T-helper 1 cell treated with Interleukin-12 subunit alpha and Interleukin-12 subunit beta and Interleukin-4 antibody, amounts not matched to agents 30 μg/mL and 1 μg/mL, for 36 hours (primary cell): Measurements from ENCODE around the gene GP1BA.

ENCODE experiments used
- H3K27ac Mint-ChIP-seq: one replicate; pipeline ENCODE4 v1.8.0; 2021; ENCODE audit warnings: mild to moderate bottlenecking, mixed read lengths
- H3K27me3 Mint-ChIP-seq: one replicate; pipeline ENCODE4 v1.8.0; 2021; ENCODE audit warnings: low read depth, mixed read lengths
- H3K36me3 Mint-ChIP-seq: one replicate; pipeline ENCODE4 v1.8.0; 2021; ENCODE audit warnings: low read depth, mixed read lengths
- H3K4me1 Mint-ChIP-seq: one replicate; pipeline ENCODE4 v1.8.0; 2021; ENCODE audit warnings: low read depth, mixed read lengths
- H3K4me3 Mint-ChIP-seq: one replicate; pipeline ENCODE4 v1.8.0; 2021; ENCODE audit warnings: mild to moderate bottlenecking, moderate library complexity, mixed read lengths
- H3K9me3 Mint-ChIP-seq: one replicate; pipeline ENCODE4 v1.8.0; 2021; ENCODE audit warnings: mixed read lengths

Gene GP1BA

GRCh38 chr17:4931963-4932362, at the start of gene GP1BA:
GP1BA (plus strand) TSS chr17:4932277; CDS start chr17:4932605, 328 bp downstream.
- H3K9me3 Mint-ChIP-seq = no peaks in the 10 kb centered on the region
- H3K4me1 Mint-ChIP-seq = peaks cover 24% of the 10 kb centered on the region
- peaks cover 46% of the 10 kb centered on the region for H3K36me3 Mint-ChIP-seq
- H3K4me3 Mint-ChIP-seq = no peak within 1 kb of the TSS
- H3K27ac Mint-ChIP-seq = peak within 1 kb of the TSS; percentile 41
- H3K27me3 Mint-ChIP-seq = no peaks in the 10 kb centered on the region

DNA sequence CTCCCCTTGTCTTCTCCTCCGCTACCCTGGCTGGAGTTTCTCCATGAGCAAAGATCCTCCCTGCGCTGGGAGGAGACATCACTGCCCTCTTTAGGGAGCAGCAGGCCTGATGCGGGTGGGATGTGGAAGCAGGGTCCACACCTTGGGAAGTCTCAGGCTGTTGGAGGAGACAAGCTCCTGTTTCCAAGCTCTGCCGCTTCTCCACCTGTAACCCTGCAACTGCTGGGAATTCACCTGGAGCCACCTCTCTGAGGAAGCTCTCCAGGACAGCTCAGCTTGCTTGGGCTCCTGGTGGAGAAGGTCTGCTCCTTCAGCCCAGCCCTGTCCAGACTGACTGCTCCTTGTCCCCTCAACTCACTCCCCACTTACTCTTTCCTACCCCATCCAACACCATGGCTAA, 47.6 kb upstream of the GP1BA start:
- H3K27ac Mint-ChIP-seq = no peak overlapping the region
- H3K4me1 Mint-ChIP-seq = peaks cover 3% of the 10 kb centered on the region
- H3K4me3 Mint-ChIP-seq = no peak overlapping the region
- H3K9me3 Mint-ChIP-seq = no peaks in the 10 kb centered on the region
- peaks cover 26% of the 10 kb centered on the region for H3K36me3 Mint-ChIP-seq
- no peaks in the 10 kb centered on the region for H3K27me3 Mint-ChIP-seq

- H3K4me1 Mint-ChIP-seq = peaks cover 1% of the 10 kb centered on the region
- no peaks in the 10 kb centered on the region for H3K27me3 Mint-ChIP-seq
- H3K36me3 Mint-ChIP-seq = peaks cover 32% of the 10 kb centered on the region
- no peaks in the 10 kb centered on the region for H3K9me3 Mint-ChIP-seq
- H3K4me3 Mint-ChIP-seq = no peak overlapping the region
- H3K27ac Mint-ChIP-seq = no peak overlapping the region
Observed at GRCh38 chr17:4886830-4887229, 45.2 kb upstream of the GP1BA start.

GRCh38 chr17:4887581-4887980, 44.5 kb upstream of the GP1BA start:
- H3K36me3 Mint-ChIP-seq = peaks cover 32% of the 10 kb centered on the region
- H3K9me3 Mint-ChIP-seq = no peaks in the 10 kb centered on the region
- H3K4me3 Mint-ChIP-seq = no peak overlapping the region
- no peaks in the 10 kb centered on the region for H3K27me3 Mint-ChIP-seq
- H3K27ac Mint-ChIP-seq = no peak overlapping the region
- no peaks in the 10 kb centered on the region for H3K4me1 Mint-ChIP-seq

DNA sequence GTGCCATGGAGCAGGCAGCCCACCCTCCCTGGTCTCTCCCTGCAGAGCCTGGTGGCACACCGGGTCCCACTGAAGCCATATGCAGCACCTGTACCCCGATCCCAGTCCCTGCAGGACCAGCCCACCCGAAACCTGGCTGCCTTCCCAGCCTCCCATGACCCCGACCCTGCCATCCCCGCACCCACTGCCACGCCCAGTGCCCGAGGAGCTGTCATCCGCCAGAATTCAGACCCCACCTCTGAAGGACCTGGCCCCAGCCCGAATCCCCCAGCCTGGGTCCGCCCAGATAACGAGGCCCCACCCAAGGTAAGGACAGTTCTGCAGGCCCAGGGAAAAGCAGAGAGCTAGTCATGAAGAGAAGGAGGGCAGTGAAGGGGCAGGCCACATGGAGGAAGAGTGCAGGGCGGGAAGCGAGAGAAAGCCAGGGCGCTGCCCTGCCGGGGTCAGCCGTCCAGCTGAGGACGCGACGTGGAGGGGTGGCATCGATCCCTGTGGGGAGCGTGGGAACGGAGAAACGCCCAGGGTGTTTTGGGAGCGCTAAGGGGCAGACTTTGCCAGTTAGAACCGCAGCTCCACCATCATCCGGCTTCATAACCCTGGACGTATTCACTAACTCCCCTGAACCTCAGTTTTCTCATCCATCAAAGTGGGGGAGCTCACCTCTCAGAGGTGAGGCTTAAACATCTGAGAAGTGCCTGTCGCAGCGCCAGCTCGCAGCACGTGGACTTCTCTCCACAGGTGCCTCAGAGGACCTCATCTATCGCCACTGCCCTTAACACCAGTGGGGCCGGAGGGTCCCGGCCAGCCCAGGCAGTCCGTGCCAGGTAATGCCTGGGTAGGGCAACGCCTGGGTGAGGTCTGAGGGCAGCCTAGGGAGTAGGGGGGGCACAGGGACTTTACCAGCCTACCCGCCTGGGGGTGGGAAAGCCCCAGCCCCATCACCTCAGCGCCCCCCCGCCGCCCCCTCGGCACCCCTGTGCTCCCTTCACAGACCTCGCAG, 40.4 kb upstream of the GP1BA start:
- H3K4me3 Mint-ChIP-seq = no peak overlapping the region
- H3K36me3 Mint-ChIP-seq = peaks cover 24% of the 10 kb centered on the region
- no peaks in the 10 kb centered on the region for H3K4me1 Mint-ChIP-seq
- H3K27me3 Mint-ChIP-seq = no peaks in the 10 kb centered on the region
- H3K27ac Mint-ChIP-seq = no peak overlapping the region
- no peaks in the 10 kb centered on the region for H3K9me3 Mint-ChIP-seq

GRCh38 chr17:4892499-4893221, 39.4 kb upstream of the GP1BA start:
- Mint-ChIP-seq H3K4me1 (no peaks in the 10 kb centered on the region), H3K36me3 (peaks cover 20% of the 10 kb centered on the region), H3K4me3 (no peak overlapping the region), H3K27ac (no peak overlapping the region), H3K9me3 (no peaks in the 10 kb centered on the region), H3K27me3 (no peaks in the 10 kb centered on the region)

- no peaks in the 10 kb centered on the region for H3K4me1 Mint-ChIP-seq
- H3K27ac Mint-ChIP-seq = no peak overlapping the region
- H3K4me3 Mint-ChIP-seq = no peak overlapping the region
- H3K27me3 Mint-ChIP-seq = no peaks in the 10 kb centered on the region
- H3K36me3 Mint-ChIP-seq = peaks cover 20% of the 10 kb centered on the region
- no peaks in the 10 kb centered on the region for H3K9me3 Mint-ChIP-seq
Observed at GRCh38 chr17:4893272-4893671, 38.8 kb upstream of the GP1BA start.

GRCh38 chr17:4893721-4894560, 38.1 kb upstream of the GP1BA start:
- Mint-ChIP-seq H3K9me3 (no peaks in the 10 kb centered on the region), H3K36me3 (peaks cover 20% of the 10 kb centered on the region)

DNA sequence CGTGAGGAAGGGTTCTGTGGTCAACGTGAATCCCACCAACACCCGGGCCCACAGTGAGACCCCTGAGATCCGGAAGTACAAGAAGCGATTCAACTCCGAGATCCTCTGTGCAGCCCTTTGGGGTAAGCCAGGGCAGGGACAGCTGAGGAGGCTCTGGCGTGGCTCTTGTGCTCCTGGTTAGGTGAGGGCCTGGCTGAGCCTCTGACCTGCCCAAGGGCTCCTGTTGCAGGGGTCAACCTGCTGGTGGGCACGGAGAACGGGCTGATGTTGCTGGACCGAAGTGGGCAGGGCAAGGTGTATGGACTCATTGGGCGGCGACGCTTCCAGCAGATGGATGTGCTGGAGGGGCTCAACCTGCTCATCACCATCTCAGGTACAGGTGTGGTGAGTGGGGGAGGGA, 37.0 kb upstream of the GP1BA start:
- H3K27ac Mint-ChIP-seq = no peak overlapping the region
- H3K9me3 Mint-ChIP-seq = no peaks in the 10 kb centered on the region
- peaks cover 7% of the 10 kb centered on the region for H3K4me1 Mint-ChIP-seq
- H3K27me3 Mint-ChIP-seq = no peaks in the 10 kb centered on the region
- no peak overlapping the region for H3K4me3 Mint-ChIP-seq
- peaks cover 18% of the 10 kb centered on the region for H3K36me3 Mint-ChIP-seq

More at GRCh38 chr17:4893721-4894560, 38.1 kb upstream of the GP1BA start:
- H3K4me1 Mint-ChIP-seq = peaks cover 3% of the 10 kb centered on the region
- H3K27ac Mint-ChIP-seq = no peak overlapping the region
- no peaks in the 10 kb centered on the region for H3K27me3 Mint-ChIP-seq
- no peak overlapping the region for H3K4me3 Mint-ChIP-seq

GRCh38 chr17:4895657-4896331, 36.3 kb upstream of the GP1BA start:
- Mint-ChIP-seq H3K4me3 (no peak overlapping the region), H3K36me3 (peaks cover 11% of the 10 kb centered on the region), H3K4me1 (peaks cover 9% of the 10 kb centered on the region), H3K9me3 (no peaks in the 10 kb centered on the region), H3K27me3 (peaks cover 2% of the 10 kb centered on the region), H3K27ac (no peak overlapping the region)

GRCh38 chr17:4896332-4897197, 35.5 kb upstream of the GP1BA start:
- Mint-ChIP-seq H3K36me3 (peaks cover 10% of the 10 kb centered on the region), H3K27ac (no peak overlapping the region), H3K4me3 (no peak overlapping the region), H3K4me1 (peaks cover 10% of the 10 kb centered on the region), H3K27me3 (peaks cover 6% of the 10 kb centered on the region), H3K9me3 (no peaks in the 10 kb centered on the region)

- H3K27ac Mint-ChIP-seq = no peak overlapping the region
- peaks cover 11% of the 10 kb centered on the region for H3K4me1 Mint-ChIP-seq
- peaks cover 9% of the 10 kb centered on the region for H3K36me3 Mint-ChIP-seq
- H3K4me3 Mint-ChIP-seq = no peak overlapping the region
- H3K27me3 Mint-ChIP-seq = peaks cover 6% of the 10 kb centered on the region
- no peaks in the 10 kb centered on the region for H3K9me3 Mint-ChIP-seq
Observed at GRCh38 chr17:4897198-4897687, 34.8 kb upstream of the GP1BA start.

DNA sequence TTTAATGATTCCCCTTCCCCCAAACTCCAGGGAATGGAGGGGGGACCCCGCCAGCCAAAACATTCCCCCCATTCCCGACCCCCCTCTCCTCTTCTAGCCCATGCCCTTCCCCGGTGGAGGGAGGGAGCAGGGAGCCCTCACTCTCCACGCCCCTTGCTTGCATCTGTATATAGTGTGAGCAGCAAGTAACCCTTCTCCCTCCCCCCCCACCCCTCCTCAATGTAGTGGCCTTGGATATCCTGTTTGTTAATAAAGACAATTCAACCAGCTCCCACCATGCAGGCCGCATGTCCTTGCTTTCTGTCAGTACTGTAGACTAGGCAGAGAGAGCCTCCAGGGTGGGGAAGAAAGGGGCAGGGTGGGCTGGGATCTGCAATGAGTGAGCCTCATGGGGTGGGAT, 34.3 kb upstream of the GP1BA start:
- peaks cover 9% of the 10 kb centered on the region for H3K36me3 Mint-ChIP-seq
- no peaks in the 10 kb centered on the region for H3K9me3 Mint-ChIP-seq
- H3K4me1 Mint-ChIP-seq = peaks cover 16% of the 10 kb centered on the region
- H3K27me3 Mint-ChIP-seq = peaks cover 6% of the 10 kb centered on the region
- no peak overlapping the region for H3K4me3 Mint-ChIP-seq
- H3K27ac Mint-ChIP-seq = no peak overlapping the region
